Skeletal muscle satellite cell (primary cell): ENCODE results near the gene VWC2L.

Source experiments
- H3K27me3 ChIP-seq: 2 replicates; pipeline ENCODE4 v1.7.0; 2013; ENCODE audit warnings: low read length; ENCODE audit not compliant: control insufficient read depth, insufficient read depth
- H3K36me3 ChIP-seq: 2 replicates; pipeline ENCODE4 v1.7.0; 2013; ENCODE audit warnings: mild to moderate bottlenecking, control low read depth, low read length; ENCODE audit not compliant: insufficient read depth
- H3K4me1 ChIP-seq: 2 replicates; pipeline ENCODE4 v1.7.0; 2013; ENCODE audit warnings: low read length; ENCODE audit not compliant: control insufficient read depth, insufficient read depth
- H3K4me2 ChIP-seq: 2 replicates; pipeline ENCODE4 v1.7.0; 2013; ENCODE audit warnings: mild to moderate bottlenecking, low read length
- H3K4me3 ChIP-seq: 2 replicates; pipeline ENCODE4 v1.7.0; 2013; ENCODE audit warnings: low read length
- H3K9ac ChIP-seq: 2 replicates; pipeline ENCODE4 v1.7.0; 2013; ENCODE audit warnings: mild to moderate bottlenecking, low read depth, low read length, moderate library complexity
- H3K9me3 ChIP-seq: replicated peaks from 2 replicates; pipeline ENCODE4 v1.7.0; 2013; ENCODE audit warnings: mild to moderate bottlenecking, control low read depth, low read length

VWC2L gene

GRCh38 chr2:214574084-214574781 lies 163.4 kb downstream of the VWC2L start:
- H3K9ac ChIP-seq: no peak overlapping the region
- no peaks in the 10 kb centered on the region for H3K36me3 ChIP-seq
- no peaks in the 10 kb centered on the region for H3K4me1 ChIP-seq
- H3K27me3 ChIP-seq: no peaks in the 10 kb centered on the region
- no peaks in the 10 kb centered on the region for H3K9me3 ChIP-seq
- H3K4me2 ChIP-seq: no peak overlapping the region
- no peak overlapping the region for H3K4me3 ChIP-seq

DNA sequence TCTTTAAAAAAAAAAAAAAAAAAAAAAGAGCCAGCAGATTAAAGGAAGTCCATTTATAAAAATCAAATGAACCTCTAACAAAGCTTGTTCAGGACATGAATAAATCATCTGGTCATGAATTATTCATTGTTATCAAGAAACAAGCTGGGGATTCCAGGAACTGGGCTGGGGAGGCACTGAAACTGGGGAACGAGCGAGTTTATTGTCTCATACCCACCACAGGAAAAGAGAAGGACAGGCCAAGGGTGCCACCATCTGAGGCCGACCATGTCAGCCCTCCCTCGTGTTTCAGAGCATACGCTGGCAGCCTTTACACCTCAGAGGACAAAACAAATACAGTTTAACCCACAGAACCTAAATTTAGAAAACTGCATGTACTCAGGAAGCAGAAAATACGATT lies 164.2 kb downstream of the VWC2L start:
- H3K4me3 ChIP-seq: no peak overlapping the region

DNA sequence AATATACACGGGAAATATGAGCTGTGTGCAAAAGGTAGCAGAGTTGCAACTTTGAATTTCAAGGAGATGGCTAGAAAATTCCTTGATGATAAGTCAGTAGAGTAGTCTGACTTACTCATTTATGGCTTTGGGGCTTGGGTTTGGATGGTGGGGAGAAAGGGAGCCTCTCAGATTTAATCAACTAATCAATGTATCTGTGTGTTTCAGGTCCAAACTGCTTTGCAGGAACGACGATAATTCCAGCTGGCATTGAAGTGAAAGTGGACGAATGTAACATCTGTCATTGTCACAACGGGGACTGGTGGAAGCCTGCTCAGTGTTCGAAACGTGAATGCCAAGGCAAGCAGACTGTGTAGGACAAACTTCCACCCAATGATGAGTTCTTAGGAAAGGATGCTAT lies 164.6 kb downstream of the VWC2L start:
- Histone ChIP-seq H3K4me3 (no peak overlapping the region), H3K4me1 (no peaks in the 10 kb centered on the region), H3K36me3 (no peaks in the 10 kb centered on the region), H3K4me2 (no peak overlapping the region), H3K27me3 (no peaks in the 10 kb centered on the region), H3K9ac (no peak overlapping the region), H3K9me3 (no peaks in the 10 kb centered on the region)

More for the DNA sequence above, 164.2 kb downstream of the VWC2L start:
- no peaks in the 10 kb centered on the region for H3K4me1 ChIP-seq
- H3K9me3 ChIP-seq: no peaks in the 10 kb centered on the region
- no peak overlapping the region for H3K9ac ChIP-seq
- no peaks in the 10 kb centered on the region for H3K36me3 ChIP-seq
- no peaks in the 10 kb centered on the region for H3K27me3 ChIP-seq
- H3K4me2 ChIP-seq: no peak overlapping the region

GRCh38 chr2:214577769-214578168 lies 166.9 kb downstream of the VWC2L start:
- no peaks in the 10 kb centered on the region for H3K9me3 ChIP-seq
- H3K4me2 ChIP-seq: no peak overlapping the region
- no peak overlapping the region for H3K9ac ChIP-seq
- H3K4me1 ChIP-seq: no peaks in the 10 kb centered on the region
- no peaks in the 10 kb centered on the region for H3K36me3 ChIP-seq
- H3K4me3 ChIP-seq: no peak overlapping the region
- H3K27me3 ChIP-seq: no peaks in the 10 kb centered on the region

- Histone ChIP-seq H3K9ac (no peak overlapping the region), H3K9me3 (no peaks in the 10 kb centered on the region), H3K4me3 (no peak overlapping the region), H3K4me1 (no peaks in the 10 kb centered on the region), H3K4me2 (no peak overlapping the region), H3K27me3 (no peaks in the 10 kb centered on the region), H3K36me3 (no peaks in the 10 kb centered on the region)
These were observed 167.6 kb downstream of the VWC2L start for GRCh38 chr2:214578442-214578841.

- Histone ChIP-seq H3K4me3 (no peak overlapping the region), H3K9me3 (no peaks in the 10 kb centered on the region), H3K9ac (no peak overlapping the region), H3K4me1 (no peaks in the 10 kb centered on the region), H3K27me3 (no peaks in the 10 kb centered on the region), H3K4me2 (no peak overlapping the region), H3K36me3 (no peaks in the 10 kb centered on the region)
These were observed 168.2 kb downstream of the VWC2L start for GRCh38 chr2:214579035-214579434.

DNA sequence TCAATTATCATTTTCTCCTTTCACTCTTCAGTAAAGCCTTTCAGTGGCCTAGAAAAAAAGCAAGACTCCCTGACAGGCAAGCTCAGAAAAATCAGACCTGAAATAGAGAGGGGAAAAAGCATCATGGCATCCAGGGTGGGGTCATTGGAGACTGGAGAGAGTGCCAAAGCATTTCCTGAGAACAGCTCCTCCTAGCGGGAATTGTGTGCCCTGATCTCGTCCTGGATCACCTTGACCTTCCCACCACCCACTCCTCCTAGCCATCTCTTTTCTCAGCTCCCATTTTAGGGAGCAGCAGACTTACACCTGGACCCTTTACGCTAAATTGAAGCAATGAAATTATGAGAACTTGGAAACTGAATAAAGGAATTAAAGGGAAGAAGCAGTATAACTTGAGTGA lies 176.6 kb downstream of the VWC2L start:
- Histone ChIP-seq H3K9me3 (no peaks in the 10 kb centered on the region), H3K9ac (no peak overlapping the region), H3K4me2 (no peak overlapping the region), H3K27me3 (no peaks in the 10 kb centered on the region), H3K4me3 (no peak overlapping the region), H3K4me1 (no peaks in the 10 kb centered on the region), H3K36me3 (no peaks in the 10 kb centered on the region)

GRCh38 chr2:214591366-214591765 lies 180.5 kb downstream of the VWC2L start:
- Histone ChIP-seq H3K36me3 (no peaks in the 10 kb centered on the region), H3K4me2 (no peak overlapping the region), H3K9ac (no peak overlapping the region), H3K4me1 (no peaks in the 10 kb centered on the region), H3K27me3 (no peaks in the 10 kb centered on the region), H3K9me3 (no peaks in the 10 kb centered on the region), H3K4me3 (no peak overlapping the region)

DNA sequence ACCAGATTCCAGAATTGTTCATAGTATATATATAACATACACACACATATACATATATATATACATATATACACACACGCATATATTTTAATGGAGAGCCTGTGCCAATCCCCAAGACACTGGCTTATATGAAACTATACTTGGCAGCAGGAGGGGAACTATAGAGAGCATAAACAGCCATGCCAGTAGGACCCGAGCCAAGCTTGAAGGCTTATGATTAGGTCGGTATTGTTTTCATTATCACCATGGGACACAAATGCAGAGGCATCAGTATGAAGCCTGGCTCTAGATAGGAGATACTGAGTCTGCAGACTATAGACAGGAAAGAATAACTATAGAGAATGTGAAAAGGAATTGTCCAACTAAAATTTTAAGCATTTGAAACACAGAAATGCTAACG lies 181.2 kb downstream of the VWC2L start:
- no peaks in the 10 kb centered on the region for H3K27me3 ChIP-seq
- H3K36me3 ChIP-seq: no peaks in the 10 kb centered on the region
- H3K9me3 ChIP-seq: no peaks in the 10 kb centered on the region
- no peak overlapping the region for H3K4me3 ChIP-seq
- H3K4me2 ChIP-seq: no peak overlapping the region
- H3K9ac ChIP-seq: no peak overlapping the region
- no peaks in the 10 kb centered on the region for H3K4me1 ChIP-seq

- Histone ChIP-seq H3K9me3 (no peaks in the 10 kb centered on the region), H3K4me3 (no peak overlapping the region), H3K36me3 (no peaks in the 10 kb centered on the region), H3K27me3 (no peaks in the 10 kb centered on the region), H3K4me1 (no peaks in the 10 kb centered on the region), H3K9ac (no peak overlapping the region), H3K4me2 (no peak overlapping the region)
These were observed 182.9 kb downstream of the VWC2L start for GRCh38 chr2:214593727-214594126.

DNA sequence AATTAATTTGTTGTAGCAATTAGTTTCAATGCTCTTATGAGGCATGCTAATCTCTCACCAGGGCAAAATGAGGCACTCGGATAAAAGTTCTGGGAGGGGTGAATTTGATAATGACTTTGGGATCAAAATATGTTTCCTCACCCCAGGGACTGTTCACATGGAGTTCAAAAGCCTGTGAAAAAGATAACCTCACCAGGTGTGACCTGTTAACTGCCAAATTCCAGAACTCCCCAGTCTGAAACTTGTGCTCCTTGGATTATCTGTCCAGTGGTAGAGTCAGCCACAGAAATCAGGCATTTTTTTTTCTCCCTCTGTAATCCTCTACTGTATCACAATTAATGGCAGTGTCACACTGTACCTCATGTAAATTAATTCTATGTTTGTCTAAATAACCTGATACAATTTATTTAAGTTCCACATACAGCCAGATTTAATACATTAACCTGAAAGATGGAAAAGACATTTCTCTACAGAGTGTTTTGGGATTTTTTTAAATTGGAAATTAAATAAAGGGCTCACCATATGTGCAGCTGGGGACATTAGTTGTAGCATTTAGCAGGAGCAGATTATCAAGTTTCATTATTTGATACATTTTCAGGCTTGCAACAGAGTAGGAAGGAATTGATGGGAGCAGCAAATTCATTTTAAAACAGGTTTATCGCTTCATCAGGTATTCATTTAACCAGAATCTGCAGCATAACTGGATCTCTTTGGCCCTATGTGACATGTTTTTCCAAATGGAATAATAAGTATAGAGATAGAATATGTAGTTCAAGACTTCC lies 191.2 kb downstream of the VWC2L start:
- H3K9ac ChIP-seq: no peak overlapping the region
- H3K4me2 ChIP-seq: no peak overlapping the region
- no peaks in the 10 kb centered on the region for H3K27me3 ChIP-seq

DNA sequence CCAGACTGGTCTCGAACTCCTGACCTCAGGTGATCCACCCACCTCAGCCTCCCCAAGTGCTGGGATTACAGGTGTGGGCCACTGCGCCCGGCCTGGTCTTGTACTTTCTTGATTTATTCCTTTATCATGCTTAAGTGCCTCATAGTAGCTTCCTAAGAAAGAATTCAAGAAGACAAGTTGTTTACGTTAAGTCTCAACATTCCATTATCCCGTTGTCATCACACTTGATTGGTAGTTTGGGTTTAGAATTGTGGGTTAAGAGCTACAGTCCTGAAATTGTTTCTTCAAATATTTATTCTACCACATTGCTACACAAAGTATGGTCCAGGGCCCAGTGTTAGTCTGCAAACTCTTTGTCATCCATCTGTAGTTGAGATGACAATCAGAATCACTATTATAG lies 194.0 kb downstream of the VWC2L start:
- H3K36me3 ChIP-seq: no peaks in the 10 kb centered on the region
- no peaks in the 10 kb centered on the region for H3K9me3 ChIP-seq
- H3K4me2 ChIP-seq: no peak overlapping the region
- H3K9ac ChIP-seq: no peak overlapping the region
- H3K4me3 ChIP-seq: no peak overlapping the region
- no peaks in the 10 kb centered on the region for H3K27me3 ChIP-seq
- no peaks in the 10 kb centered on the region for H3K4me1 ChIP-seq

More for the DNA sequence above, 191.2 kb downstream of the VWC2L start:
- Histone ChIP-seq H3K36me3 (no peaks in the 10 kb centered on the region), H3K9me3 (no peaks in the 10 kb centered on the region), H3K4me1 (no peaks in the 10 kb centered on the region), H3K4me3 (no peak overlapping the region)
